NCI-H2196 treated with DMSO at 0.1 percent for 48 hours (cell line): ENCODE data around the gene ZNF532.
"Not testable (repeated sequence)": the region's sequence is repeated elsewhere in the genome, so short reads cannot be mapped to it uniquely, and the experiment has no call there.

Experiments used
- DNase-seq: peaks from one replicate; lab custom pipeline; 2025; ENCODE audit not compliant: unreplicated experiment; lab: John Stamatoyannopoulos, UW

ZNF532 gene

DNA sequence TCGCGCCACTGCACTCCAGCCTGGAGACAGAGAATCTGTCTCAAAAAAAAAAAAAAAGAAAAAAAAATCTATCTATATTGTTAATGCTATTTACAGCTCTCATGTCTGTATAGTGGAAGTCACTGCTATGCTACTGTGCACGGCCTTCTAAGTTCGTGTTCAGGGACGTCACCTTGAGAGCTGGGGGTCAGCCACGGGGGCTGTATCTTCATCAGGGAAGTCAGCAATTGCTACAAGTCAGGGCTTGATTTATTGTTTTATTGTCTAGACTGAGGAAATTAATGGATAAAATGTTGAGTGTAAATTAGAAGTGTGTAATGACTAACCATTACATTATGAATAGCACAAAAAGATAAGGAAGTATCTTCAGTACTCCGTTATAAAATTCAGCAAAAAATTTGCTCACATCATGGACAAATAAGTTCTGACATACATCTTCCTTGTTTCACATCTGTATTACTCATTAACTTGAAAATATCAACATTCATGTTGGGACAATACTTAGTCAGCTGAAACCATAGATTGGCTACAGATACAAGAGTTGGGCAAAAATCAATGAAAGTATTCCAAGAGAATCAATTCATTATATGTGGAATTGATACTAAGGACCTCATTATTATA is 138.4 kb downstream of the ZNF532 start:
- no peak for DNase-seq

DNA sequence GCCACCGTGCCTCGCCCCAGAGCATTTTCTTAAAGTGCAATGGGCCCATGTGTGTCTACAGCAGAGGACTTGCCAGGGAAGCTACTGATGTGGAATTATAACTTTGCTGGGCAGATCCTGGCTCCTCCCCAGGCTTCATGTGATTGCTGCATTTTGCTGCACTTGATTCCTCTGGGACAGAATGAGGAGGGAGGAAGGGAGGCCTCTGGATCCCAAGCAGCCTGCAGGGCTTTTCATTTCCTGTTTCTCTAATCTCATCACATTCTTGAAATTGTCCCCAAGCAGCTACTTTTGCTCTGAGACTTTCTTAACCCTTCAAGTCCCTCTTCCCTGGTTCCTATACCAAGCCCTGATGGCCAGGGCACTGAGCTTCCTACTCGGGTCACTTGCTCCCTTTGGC is 140.6 kb downstream of the ZNF532 start:
- DNase-seq: no peak

DNA sequence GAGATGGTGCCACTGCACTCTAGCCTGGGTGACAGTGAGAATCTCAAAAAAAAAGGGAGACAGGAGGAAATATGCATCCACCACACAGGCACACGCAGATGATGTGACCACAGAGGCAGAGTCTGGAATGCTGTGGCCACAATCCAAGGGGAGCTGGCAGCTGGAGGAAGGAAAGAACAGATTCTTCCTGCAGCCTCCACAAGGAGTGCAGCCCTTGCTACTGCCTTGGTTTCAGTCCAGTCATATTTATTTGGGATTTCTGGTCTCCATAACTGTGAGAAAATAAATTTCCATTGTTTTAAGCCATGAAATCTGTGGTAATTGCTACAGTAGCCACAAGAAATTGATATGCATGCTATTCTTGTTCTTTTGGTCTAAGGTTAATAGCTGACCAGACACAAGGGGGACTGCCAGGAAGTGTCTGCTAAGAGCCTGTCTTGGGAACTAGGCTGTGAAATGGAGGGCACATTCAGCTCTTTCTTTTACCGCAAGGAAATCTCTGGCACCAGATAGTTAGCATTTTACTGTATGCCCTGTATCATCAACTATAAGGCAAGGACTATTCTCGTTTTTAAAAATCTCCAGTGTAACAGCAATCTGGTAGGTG is 141.9 kb downstream of the ZNF532 start:
- no peak for DNase-seq

DNA sequence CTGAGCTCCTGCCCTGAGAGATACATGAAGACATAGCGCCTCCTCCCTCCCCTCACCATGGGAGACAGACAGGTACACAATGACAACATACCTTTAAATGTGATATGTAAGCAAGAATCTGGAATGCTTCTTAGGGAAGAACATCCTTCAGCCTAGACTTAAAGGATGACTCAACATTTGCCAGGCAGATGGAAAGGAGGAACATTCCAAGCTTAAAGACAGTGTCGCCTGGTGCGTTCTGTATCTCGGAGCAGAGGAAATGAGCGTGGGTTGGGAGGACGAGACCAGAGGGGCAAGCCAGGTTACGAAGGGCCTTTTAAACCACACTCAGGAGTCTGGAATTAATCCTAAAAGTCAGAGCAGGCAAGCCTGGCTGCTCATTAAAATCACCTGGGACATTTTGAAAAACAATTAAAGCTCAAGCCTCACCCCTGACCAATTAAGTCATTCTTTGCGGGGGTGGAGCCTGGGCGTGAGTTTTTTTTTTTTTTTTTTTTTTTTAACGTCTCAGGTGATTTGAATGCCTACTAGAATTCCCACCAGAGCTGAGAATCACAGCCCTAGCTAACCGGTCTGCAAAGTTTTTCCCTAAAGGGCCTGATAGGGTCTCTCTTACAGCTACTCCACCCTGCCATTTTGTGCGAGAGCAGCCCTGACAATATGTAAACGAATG is 143.8 kb downstream of the ZNF532 start:
- DNase-seq: no peak

DNA sequence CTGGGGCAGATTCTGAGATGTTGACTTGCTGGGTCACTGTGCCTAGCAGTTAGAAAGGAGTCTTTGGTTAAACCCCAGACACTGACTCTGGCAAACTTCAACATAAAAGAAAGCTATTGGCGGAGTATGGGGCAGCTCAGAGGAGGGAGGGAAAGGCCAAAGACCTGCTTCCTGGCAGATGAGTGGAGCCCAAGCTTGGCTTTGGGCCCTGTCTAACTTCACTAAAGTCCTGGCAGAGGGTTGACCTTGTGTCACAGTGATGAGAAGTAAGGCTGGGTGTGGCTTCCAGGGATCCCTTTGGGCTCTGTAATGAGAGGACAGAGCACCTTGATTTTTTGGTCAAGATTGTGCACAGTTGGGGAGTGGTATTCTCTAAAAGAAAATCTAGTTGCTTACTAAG is 145.2 kb downstream of the ZNF532 start:
- DNase-seq: no peak

DNA sequence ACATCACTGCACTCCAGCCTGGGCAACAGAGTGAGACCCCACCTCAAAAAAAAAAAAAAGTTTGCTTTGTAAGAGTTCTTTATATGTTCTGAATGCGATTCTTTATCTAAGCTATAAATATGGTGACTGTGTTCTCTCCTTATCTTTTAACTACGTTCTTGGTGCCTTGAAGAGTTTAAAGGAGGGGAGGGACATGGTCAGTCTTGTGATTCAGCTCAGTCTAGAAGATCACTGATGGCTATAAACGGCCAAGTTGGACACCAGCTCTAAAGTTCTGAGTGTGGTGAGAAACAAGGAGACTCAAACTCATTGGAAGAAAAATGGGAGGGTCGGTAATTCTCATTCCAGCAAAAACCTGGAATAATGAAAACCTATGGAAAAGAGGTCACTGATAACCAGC is 146.6 kb downstream of the ZNF532 start:
- no peak for DNase-seq

DNA sequence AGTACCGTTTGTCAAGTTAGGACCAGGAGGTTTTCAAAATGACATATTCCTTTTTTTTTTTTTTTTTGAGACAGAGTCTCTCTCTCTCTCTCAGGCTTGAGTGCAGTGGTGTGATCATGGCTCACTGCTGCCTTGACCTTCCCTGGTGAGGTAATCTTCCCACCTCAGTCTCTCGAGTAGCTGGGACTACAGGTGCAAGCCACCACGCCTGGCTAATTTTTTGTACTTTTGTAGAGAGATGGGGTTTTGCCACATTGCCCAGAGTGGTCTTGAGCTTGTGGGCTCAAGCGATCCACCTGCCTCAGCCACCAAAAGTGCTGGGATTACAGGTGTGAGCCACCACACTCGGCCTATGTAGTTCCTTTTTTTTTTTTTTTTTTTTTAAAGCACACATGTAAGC is 147.1 kb downstream of the ZNF532 start:
- DNase-seq: no peak

DNA sequence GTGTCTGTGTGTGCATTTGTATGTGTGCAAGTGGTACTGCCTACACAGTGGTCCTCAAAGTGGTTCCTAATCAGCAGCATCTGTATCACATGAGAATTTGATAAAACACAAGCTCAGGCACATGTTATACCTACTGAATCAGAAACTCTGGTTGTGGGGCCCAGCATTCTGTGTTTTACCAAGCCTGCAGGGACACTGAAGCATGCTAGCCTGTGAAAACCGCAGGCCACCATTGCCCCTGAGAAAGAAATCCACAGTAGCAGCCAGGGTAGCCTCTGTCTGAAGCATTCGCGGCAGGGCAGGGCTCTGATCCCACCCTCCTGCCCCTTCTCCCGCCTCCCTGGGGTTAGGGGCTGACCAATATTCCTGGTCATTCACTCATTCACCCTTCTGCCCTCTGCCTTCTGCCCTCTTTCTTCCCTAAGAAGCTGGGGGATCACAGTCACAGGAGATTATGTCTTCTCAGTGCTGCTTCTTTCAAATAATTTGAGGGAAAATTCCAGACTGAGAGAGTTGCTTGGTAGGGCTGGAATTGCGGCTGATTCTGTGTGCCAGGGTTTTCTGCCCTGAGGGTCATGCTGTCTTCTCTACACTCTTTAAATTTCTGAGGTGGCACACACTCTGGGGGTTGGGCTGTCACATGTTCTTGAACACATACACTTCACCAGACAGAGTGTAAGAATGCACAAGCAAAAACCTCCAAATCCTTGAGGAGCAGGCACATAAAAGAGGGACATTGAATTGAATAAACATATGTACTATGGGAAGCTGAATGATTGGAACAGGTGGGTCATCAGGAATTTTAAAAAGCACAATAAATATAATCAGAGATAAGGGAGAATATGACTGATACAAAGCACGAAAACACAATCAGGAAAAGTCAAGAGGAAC is 148.4 kb downstream of the ZNF532 start:
- no peak for DNase-seq

DNA sequence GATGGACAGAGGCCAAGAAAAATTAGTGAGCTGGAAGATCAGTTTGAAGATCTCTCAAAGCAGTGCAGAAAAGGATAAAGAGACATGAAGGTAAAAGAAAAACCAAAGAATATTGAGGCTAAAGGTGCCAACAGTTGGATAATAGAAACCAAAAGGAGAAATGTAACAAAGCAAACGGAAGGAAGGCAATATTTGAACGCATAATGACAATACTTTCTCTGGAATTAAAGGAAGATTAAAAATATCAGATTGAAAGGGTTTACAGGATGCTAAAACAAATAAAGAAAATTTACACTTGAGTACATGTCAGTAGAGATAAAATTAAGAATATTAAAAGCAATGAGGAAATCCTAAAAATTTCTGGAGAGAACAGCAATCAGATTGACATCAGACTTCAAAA is 149.1 kb downstream of the ZNF532 start:
- no peak for DNase-seq

DNA sequence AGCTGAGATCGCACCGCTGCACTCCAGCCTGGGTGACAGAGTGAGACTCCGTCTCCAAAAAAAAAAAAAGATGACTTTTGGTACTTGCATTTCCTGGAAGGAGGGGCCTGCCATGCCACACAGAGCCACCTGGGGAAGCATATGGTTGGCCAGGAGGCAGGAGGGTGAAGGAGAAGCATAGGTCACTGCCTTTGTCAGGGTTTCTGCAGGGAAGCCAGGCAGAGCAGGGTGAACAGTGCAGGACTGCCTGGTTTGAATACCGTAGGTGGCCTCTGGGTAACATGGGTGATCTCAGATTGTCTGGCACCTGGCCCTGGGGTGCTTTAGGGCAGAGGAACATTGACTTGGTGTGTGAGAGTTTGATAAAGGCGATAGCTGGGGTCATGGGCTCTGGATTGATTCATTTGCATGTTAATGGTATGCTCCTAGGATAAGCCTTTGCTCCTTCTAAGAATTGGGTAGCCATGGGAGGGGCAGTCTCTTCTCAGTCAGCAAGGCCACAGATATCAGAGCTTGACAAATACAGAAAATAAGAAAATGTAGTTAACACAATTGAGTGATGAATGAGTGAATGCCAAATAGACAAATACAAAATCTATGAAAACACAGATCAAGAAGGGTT is 151.0 kb downstream of the ZNF532 start:
- no peak for DNase-seq

DNA sequence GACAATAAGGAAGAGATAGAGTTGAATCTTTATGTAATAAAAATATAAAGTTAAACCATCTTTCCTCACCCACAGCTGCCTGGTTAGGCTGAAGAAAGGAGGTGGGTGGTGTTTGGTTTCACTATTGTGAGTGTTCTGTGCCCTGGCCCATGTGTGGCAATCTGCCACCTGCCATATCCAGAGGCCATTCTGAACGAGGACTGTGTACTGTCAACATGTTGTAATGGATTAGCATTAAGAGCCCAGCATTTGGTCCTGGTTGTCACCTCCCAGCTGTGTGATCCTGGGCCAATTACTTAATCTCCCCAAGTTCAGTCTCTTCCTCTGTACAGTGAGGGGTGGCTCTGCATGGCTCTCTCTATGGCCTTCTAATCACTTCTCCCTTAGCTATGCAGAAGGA is 156.8 kb downstream of the ZNF532 start:
- DNase-seq: peak; percentile 19

DNA sequence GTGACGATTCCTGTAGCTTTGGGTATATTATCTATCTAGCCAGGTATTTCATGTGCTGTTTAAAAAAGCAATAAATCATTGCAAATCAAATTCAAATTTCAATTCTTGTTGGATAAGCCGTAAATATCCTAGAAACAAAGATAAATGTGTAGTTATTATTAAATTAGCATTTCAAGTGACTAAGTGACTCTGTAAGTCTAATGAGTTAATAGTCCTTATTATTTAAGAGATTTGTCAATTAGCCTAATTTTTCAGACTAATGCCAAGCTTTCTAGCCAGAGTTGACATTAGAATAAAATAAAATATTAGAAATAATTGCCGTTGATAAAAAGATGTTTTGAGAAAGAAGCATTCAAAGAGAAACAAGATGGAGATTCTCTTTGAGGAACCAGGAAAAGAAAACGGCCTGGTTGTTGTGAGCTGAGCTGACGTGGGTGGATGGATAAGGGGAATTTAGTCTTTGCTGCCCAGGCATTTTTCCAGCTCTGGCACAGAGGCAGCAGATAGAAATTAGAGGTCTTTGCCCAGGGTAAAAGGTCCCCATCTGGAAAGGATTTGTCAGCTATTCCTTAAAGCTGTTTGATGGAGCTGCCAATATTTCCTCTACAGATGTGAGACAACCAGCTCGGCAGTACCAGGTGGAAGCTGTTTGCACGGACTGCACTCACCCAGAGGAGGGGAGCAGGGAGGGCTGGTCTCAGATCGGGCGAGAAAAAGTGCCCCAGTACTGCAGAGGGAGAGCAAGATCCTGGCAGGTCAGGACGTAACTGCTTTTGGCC is 157.7 kb downstream of the ZNF532 start:
- no peak for DNase-seq

DNA sequence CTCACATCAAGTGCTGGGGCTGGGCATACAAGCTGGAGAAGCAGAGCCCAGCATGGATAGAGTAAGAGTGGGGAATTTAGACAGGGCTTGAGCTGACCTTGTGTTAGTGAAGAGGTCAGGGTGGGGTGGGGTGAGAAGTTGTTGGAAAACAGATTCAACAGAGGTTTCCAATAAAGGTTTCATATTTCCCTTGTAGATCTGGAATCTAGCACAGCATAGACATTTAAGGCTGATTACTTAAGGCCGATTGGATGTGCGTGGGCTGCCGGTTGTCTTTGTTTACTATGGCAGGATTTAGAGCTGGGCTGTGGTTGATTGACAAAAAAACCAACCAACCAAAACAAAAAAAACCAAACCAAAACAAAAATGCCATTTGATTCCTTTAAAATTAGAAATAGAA is 160.2 kb downstream of the ZNF532 start:
- DNase-seq: no peak

DNA sequence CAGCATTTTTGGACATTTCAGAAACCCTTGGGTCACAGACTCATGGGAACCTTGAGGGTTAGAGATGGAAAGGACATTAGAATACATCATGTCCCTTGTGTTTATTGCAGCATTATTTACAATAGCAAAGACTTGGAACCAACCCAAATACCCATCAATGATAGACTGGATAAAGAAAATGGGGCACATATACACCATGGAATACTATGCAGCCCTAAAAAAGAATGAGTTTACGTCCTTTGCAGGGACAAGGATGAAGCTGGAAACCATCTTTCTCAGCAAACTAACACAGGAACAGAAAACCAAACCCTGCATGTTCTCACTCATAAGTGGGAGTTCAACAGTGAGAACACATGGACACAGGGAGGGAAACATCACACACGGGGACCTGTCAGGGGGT is 160.9 kb downstream of the ZNF532 start:
- not testable (repeated sequence) for DNase-seq

DNA sequence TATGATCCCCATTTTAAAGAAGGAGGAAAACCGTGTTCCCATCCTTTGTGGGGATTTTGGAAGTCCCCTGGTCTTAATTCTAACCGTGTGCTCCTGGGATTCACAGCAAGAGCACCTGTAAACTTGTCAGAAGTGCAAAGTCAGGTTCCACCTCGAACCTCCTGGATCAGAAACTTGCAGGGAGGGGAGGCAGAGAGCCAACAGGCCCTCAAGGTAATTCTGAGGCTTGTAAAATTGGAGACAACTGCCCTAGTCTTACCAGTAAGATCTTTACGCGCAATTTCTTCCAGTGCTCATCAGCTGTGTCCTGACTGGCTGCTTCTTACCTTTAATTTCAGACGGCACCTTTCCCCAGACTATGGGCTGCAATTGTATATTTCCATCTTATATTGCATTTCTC is 161.7 kb downstream of the ZNF532 start:
- DNase-seq: no peak

DNA sequence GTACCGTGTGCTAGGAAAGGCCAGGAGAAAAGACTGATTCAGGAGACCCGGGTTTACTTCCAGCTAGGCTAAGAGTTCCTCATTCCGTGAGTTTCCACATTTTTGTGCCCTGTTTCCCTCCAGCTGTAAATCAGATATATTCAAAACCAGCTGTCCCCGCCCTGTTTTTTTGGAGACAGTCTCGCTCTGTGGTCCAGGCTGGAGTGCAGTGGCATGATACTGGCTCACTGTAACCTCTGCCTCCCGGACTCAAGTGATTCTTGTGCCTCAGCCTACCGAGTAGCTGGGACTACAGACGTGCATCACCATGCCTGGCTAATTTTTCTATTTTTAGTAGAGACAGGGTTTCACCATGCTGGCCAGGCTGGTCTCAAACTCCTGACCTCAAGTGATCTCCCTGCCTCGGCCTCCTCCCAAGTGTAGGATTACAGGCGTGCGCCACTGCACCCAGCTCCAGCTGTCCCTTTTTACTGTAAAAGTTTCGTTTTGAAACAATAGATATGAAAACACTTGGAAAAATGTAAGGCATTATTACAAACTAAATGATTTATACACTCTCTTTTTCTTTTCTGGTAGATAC is 162.2 kb downstream of the ZNF532 start:
- no peak for DNase-seq

DNA sequence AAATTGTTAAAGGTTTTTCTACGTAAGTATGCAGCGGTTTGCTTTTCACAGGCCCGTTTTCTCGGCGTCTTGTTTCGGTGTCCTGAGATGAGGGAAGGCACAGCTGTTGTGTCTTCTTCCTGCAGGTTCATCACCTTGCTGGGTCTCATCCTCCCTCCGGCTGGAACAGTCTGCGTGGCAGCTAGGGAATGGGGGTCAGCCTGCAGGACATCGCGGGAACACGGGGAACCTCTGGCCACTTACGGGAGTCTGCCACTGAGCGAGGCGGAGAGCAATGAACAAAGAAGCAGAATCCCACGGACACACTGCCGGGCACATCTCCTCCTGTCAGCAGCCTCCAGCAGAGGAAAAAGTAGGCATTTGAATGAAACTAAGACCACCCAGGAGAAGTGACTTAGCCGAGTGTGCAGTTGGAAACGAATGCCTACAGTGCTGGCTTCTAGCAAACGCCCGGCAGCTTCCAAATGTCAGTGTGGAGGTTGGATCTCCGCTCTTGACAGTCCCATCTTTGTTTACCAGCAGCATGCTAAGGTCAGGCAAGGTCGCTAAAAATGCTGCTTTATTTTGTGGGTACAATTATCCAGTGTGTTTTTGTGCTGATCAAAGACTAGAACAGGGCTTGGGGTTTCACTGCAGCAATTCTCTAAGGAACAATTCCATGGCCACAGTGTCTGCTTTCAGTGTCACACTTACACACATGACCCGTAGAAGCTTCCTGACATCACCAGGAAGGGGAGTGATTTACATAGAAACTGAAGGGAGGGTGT is 165.2 kb downstream of the ZNF532 start:
- no peak for DNase-seq

DNA sequence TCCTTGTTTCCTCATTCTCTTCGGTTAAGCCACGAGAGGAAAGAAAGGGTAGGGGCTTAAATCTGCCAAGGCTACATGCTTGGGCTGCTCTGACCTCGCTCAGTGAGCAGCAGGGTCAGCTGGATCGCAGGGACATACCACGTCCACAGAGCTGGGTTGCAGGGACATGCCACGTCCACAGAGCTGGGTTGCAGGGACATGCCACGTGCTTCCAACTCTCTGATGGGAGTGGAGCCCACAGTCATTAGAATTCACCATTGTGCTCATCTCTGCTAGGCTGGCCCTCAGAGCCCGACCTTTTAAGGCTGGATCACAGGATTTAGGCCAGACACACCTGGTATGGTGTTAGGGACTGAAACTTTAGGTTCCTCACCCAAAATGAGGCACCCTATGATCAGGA is 167.6 kb downstream of the ZNF532 start:
- DNase-seq: no peak

DNA sequence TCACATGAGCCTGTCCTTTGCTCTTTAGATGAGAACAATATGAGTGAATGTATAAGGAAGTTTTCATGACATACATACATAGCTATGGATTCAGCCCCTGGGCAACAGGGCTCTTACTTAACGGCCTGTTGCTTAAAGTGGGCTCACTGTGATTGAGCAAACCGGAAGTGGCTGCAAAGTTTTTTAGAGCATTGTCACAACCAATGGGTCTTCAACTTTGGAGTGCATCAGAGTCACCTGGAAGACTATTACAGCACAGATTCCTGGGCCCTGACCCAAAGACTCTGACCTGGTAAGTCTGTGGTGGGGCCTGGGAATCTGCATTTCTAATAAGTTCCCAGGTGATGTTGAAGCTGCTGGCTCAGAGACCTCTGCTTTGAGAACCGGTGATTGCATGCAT is 168.7 kb downstream of the ZNF532 start:
- DNase-seq: no peak
